HTR-8/SVneo (cell line): ENCODE measurements around the gene CAMTA1.

Experiments
- DNase-seq: peaks from one replicate; pipeline ENCODE4 v3.0.0; 2011; ENCODE audit warnings: low spot score, mixed read lengths; ENCODE audit not compliant: insufficient read length
- FAIRE-seq: peaks from 2 replicates; lab custom pipeline; 2011; peaks lifted over from hg19 to GRCh38; lab: Jason Lieb, UNC

Gene CAMTA1

GRCh38 chr1:6777813-6778212, 7.4 kb upstream of the CAMTA1 start:
- no peak for FAIRE-seq
- no peak for DNase-seq

GRCh38 chr1:6779089-6779805, 6.0 kb upstream of the CAMTA1 start:
- FAIRE-seq, result no peak
- DNase-seq, result no peak

DNA sequence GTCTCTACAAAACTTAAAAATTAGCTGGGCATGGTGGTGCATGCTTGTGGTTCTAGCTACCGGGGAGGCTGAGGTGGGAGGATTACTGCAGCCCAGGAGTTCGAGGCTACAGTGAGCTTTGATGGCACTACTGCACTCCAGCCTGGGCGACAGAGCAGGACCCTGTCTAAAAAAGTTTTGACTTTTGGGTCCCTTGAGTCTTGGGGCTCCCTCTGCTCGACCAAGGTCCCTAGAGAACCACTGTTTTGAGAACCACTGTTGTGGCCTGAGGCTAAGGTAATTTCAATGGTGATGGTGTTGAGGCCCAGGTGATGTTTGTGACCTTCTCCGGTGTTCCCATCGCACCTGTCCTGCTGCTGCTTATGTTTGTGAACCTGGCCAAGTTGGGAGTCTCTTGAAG, 3.1 kb upstream of the CAMTA1 start:
- FAIRE-seq (no peak), DNase-seq (no peak)

- no peak for FAIRE-seq
- DNase-seq, result no peak
Measured at GRCh38 chr1:6783221-6783620, 2.0 kb upstream of the CAMTA1 start.

DNA sequence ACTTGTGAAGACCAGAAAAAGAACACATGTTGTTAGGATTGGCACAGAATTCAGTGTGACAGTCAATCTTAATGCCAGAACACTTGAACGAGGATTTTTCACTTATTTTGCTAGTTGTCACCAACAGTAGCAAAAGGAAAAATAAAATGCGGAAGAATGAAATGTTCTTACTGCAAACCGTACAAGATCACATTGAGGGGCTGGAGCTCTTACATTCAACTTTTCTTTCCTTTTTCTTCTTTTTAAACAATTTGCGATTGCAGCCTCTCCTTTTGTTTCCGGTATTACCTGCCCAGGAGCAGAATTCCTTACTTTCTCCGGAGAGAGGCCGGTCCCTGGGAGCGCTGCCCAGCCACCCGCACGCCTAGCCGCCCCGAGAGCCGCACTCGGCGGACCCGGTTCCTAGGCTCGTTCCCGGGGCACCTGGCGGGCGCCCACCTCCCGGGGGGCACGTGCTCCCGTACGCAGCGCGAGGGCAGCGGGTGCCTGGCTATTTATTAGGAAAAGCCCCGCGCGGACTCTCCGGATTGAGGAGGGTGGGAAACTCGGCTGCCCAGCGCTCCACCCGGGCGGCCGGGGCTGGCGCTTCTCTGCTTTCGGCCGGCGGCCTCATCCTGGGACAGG, 1.2 kb upstream of the CAMTA1 start:
- no peak for FAIRE-seq

DNA sequence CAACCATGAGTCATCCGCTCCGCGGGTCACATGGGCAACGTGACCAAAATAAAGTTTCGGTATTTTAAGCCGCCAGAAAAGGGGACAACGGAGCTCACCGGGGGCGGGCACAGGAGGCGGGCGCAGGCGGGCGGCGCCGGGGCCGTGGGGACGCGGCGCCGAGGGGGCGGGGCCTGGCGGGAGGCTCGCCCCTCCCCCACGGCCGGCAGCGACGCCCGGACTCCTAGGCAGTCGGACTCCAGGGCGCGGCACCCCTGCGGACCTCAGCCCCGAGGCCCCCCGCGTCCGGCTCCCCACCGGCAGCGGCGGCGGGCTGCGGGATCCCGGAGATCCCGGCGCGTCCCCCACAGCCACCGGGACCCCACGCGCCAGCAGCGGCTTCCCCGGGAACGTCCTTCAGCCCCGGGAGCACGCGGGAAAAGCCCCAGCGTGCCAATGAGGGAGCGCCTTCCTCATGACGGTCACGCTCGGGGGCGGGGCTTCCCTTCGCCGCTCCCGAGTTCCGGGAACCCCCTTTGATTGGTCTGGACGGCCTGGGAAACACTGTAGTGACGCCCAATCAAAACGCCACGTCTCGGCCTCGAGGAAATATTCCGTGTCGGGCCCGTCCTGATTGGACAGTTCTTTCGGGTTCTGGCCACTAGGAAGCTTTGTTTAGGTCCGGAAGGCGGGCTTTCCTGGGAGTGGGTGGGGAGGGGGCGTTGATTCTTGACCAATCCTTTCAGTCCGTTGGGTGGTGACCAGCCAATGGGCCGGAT, 515 bp upstream of the CAMTA1 start:
- FAIRE-seq (peak; percentile 94), DNase-seq (peak; percentile 98)

More for the DNA sequence above, 1.2 kb upstream of the CAMTA1 start:
- DNase-seq, result no peak

GRCh38 chr1:6785728-6786505, 663 bp downstream of the CAMTA1 start:
- no peak for FAIRE-seq
- no peak for DNase-seq

- no peak for FAIRE-seq
- DNase-seq, result no peak
Measured at GRCh38 chr1:6788946-6789345, 3.7 kb downstream of the CAMTA1 start.

DNA sequence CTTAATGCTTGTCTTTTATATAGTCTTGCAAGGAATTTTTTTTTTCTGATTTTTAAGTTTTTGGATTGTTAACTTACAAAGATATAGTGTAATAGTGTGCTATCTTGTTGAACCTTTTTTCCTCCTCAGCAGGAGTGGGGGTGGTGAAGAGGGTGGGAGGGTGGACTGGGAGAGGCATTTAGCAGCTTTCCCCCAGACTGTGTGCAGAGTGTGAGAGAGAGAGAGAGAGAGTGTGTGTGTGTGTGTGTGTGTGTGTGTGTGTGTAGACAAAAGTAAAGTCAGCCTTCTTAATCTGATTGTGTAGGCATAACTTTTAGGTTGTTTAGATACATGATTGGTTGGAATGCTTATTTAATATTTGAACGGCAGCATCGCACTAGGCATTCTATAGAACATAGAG, 4.9 kb downstream of the CAMTA1 start:
- DNase-seq (no peak), FAIRE-seq (no peak)

DNA sequence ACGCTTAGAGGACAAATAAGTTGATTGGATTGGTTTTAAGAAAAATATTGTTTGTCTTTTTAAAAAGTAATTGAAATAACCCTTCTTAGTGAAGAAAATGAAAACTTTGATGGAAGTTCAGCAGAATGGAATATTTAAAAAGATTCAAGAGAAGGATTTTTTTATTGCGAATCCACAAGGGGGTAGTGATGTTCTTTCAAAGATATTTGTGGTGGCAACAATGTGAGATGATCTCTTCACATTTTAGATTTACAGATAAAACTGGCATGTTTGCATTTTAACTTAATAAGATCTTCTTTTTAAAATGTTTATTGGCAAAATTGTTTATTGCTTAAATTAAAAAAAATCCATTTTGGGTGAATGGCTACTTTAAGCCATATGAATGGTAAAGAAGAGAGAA, 8.9 kb downstream of the CAMTA1 start:
- no peak for FAIRE-seq
- no peak for DNase-seq

GRCh38 chr1:6795203-6795602, 9.9 kb downstream of the CAMTA1 start:
- FAIRE-seq (no peak), DNase-seq (no peak)

DNA sequence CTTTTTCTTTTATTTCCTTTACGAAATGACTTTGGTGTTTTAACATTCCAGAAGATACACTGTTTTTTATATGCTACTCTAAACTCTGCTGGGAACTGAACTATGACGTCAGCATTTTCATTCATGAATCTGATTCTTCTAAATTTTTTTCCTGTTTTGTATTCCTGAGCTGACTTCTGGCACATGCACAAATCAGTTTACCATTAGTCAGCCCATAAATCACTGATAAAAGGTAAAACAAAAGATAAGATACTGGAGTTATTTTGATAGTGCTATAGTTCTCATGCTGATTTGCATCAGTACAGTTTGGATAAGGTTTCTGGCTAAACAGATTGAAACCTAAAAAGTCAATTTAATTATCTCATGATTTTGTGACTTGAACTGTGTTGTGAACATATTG, 10.4 kb downstream of the CAMTA1 start:
- FAIRE-seq (no peak), DNase-seq (no peak)

- FAIRE-seq (no peak), DNase-seq (no peak)
Measured at GRCh38 chr1:6796095-6796494, 10.8 kb downstream of the CAMTA1 start.

DNA sequence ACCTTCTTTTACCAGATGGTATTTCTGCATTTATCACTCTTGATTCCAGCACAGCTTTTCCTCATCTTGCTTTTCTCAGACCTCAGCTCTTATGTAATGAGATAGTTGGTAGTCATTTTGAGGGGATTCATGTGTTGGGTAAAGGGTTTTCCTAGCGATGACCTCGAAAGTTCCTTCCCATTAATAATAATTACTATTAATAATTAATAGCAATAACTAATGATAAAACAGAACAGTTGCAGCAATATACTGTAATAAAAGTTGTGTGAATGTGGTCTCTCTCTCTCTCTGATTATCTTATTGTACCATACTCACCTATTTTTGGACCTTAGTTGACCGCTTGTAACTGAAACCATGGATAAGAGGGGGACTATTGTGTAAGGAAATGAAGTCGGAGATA, 14.2 kb downstream of the CAMTA1 start:
- DNase-seq, result no peak
- FAIRE-seq, result no peak

DNA sequence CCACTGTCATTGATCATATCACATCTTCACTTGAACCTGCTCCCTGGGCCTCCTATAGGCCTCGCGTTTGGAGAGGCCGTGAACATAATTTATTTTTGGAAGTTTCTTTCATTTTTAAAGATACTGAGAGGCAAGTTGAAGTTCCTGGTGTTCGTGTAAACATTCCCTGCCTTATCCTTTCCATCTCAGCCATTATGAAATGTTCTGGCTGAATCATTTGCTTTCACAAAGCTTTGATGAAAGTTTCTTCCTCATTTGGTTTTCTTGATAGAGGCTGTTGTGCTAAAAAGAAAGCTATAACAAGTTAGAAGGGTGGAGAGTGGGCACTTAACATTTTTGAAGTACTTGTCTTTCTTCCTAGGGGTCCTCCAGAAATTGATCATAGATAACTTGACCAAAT, 15.5 kb downstream of the CAMTA1 start:
- DNase-seq, result no peak

GRCh38 chr1:6801199-6801598, 15.9 kb downstream of the CAMTA1 start:
- DNase-seq, result no peak
- no peak for FAIRE-seq

More for the DNA sequence above, 15.5 kb downstream of the CAMTA1 start:
- no peak for FAIRE-seq

DNA sequence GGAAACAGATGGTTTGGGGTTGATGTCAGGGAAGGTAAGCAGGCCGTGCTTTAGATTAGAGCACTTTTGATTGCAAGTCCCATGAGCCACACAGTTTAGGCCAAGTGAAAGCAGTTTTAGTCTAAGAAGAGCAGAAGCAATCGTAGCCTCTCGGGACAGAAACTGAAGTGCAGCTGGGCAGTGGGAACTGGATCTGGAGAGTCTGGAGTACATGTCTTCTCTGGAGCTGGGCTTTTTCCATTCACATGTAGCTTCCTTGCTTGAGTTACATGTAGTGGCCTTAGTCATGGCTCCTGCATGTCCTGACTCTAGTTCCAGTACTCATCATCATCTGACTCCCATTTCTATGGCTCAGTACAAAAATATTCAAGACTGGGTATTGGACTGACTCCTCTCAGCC, 16.7 kb downstream of the CAMTA1 start:
- DNase-seq (no peak), FAIRE-seq (no peak)

GRCh38 chr1:6802454-6802853, 17.2 kb downstream of the CAMTA1 start:
- FAIRE-seq (no peak), DNase-seq (no peak)

- no peak for DNase-seq
- no peak for FAIRE-seq
Measured at GRCh38 chr1:6802893-6803292, 17.6 kb downstream of the CAMTA1 start.

DNA sequence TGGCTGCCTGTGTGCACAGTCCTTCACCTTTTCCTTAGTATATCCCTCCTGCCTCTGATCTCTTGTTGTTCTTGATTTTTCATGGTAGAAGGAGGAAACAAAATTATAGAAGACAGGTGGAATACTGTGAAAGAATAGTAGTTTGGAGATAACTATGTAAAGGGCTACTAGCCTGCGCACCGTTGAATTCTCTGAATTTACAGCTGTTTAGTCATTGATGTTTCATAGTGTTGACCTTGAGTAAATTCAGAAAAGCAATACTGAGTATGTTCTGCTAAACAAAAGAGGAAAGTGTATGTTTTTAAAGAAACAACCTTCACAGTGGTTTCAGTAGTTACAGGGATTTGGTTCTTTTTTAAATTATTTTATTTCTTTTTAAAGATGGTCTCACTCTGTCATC, 18.1 kb downstream of the CAMTA1 start:
- FAIRE-seq (no peak), DNase-seq (no peak)

- no peak for DNase-seq
- FAIRE-seq, result no peak
Measured at GRCh38 chr1:6805004-6805416, 19.8 kb downstream of the CAMTA1 start.
